Mesothelial cell of epicardium (in vitro differentiated cells): ENCODE results near the gene ABCD3. TPM values are rescaled to one million over a fixed set of nuclear protein-coding genes. Genes with fewer than 3 reads are reported as not detected.

Experiments used
- total RNA-seq: library from RNA; stranded (reverse); gene quantifications from 3 replicates; pipeline ENCODE4 v1.2.1, GENCODE V29; 2021

ABCD3 gene
- total RNA-seq, 1 donor from 2014 or later = 38.2 TPM

Other genes with a start within 250 kb of the ABCD3 start
- gene ARHGAP29, start 180.8 kb upstream of the ABCD3 start, total RNA-seq = 110 to 115 TPM (median 114 TPM) in 3 replicates
- gene F3, start 123.4 kb downstream of the ABCD3 start, total RNA-seq = 23.9 to 28.8 TPM (median 25.2 TPM) in 3 replicates